Epithelial cell of esophagus (primary cell): ENCODE results near the gene SPG21.

Source experiments
- DNase-seq: peaks from one replicate; pipeline ENCODE4 v3.0.0; 2010; ENCODE audit warnings: low read depth
- H3K4me3 ChIP-seq: 2 replicates; pipeline ENCODE4 v1.5.1; 2011; ENCODE audit warnings: mild to moderate bottlenecking, low read length, control low read depth
- CTCF ChIP-seq: IDR thresholded peaks from 2 replicates; pipeline ENCODE4 v1.5.1; 2011; ENCODE audit warnings: low read depth, mild to moderate bottlenecking, low read length, control low read depth, inconsistent platforms; ENCODE audit not compliant: insufficient read depth; ENCODE audit errors: missing control alignments

SPG21 gene

GRCh38 chr15:64919721-64920120 lies 70.0 kb downstream of the SPG21 start:
- no peak for DNase-seq
- TF ChIP-seq CTCF, result no peak
- no peak overlapping the region for H3K4me3 ChIP-seq

- DNase-seq, result no peak
- no peak for TF ChIP-seq CTCF
These were observed 72.5 kb downstream of the SPG21 start for GRCh38 chr15:64917211-64917610.

GRCh38 chr15:64916365-64916764 lies 73.3 kb downstream of the SPG21 start:
- H3K4me3 ChIP-seq, result no peak overlapping the region
- DNase-seq, result no peak
- no peak for TF ChIP-seq CTCF

More at GRCh38 chr15:64917211-64917610, 72.5 kb downstream of the SPG21 start:
- H3K4me3 ChIP-seq, result no peak overlapping the region

- DNase-seq, result no peak
- no peak overlapping the region for H3K4me3 ChIP-seq
- no peak for TF ChIP-seq CTCF
These were observed 74.0 kb downstream of the SPG21 start for GRCh38 chr15:64915518-64916227.
